GM12878 (cell line): ENCODE measurements around the gene OLFML2B. TPM values are rescaled to one million over a fixed set of nuclear protein-coding genes. Genes with fewer than 3 reads are reported as not detected.

ENCODE experiments used
- ATAC-seq: fragments of 200-7000 bp; cut with Tn5 transposase; 3 replicates; pipeline ENCODE4 v1.9.1; 2020; ENCODE audit warnings: mild to moderate bottlenecking, moderate library complexity
- BruUV-seq: library from RNA; stranded (reverse); fragments of 400-500 nt; replicated peaks from 2 replicates; lab custom pipeline; 2021; lab: Mats Ljungman, UMichigan
- CTCF ChIA-PET: fragments of 300-600 bp; sonication (Branson Sonifier 250); formaldehyde crosslinking; extraction: SDS; loops from one replicate; lab custom pipeline; 2021; ENCODE audit warnings: inconsistent platforms; lab: Yijun Ruan, JAX
- POLR2A ChIA-PET: fragments of 350-600 bp; formaldehyde crosslinking; extraction: SDS; loops from one replicate; lab custom pipeline; 2021; ENCODE audit warnings: inconsistent platforms; lab: Charles Lee
- RAD21 ChIA-PET: fragments of 300-600 bp; sonication (Branson Sonifier 250); formaldehyde crosslinking; loops from one replicate; lab custom pipeline; 2023; ENCODE audit warnings: antibody characterized with exemption; ENCODE audit not compliant: unreplicated experiment; lab: Charles Lee
- SMC1A ChIA-PET: fragments of 300-600 bp; sonication (Branson Sonifier 250); formaldehyde crosslinking; loops from one replicate; lab custom pipeline; 2023; ENCODE audit not compliant: unreplicated experiment, uncharacterized antibody; lab: Charles Lee
- DNase-seq: peaks from one replicate; pipeline ENCODE4 v3.0.0-alpha.2; 2011; ENCODE audit warnings: low read depth, low spot score
- FAIRE-seq: peaks from 3 replicates; lab custom pipeline; 2011; peaks lifted over from hg19 to GRCh38; lab: Jason Lieb, UNC
- H2AFZ ChIP-seq: 2 replicates; pipeline ENCODE4 v1.6.0; 2011; ENCODE audit warnings: low read depth, low read length, control low read depth; ENCODE audit not compliant: control insufficient read depth
- H3K27ac ChIP-seq: 2 replicates; pipeline ENCODE4 v1.5.1; 2011; ENCODE audit warnings: control low read depth; ENCODE audit not compliant: control insufficient read depth, insufficient read depth
- H3K27me3 ChIP-seq, 2 experiments: replicated peaks in 1 of 2; 2 replicates each; pipeline versions ENCODE4 v1.6.0 to v1.6.1; 2011; ENCODE audit warnings: low read length in 1 of 2; ENCODE audit not compliant: control insufficient read depth in 2 of 2, insufficient read depth in 2 of 2
- H3K36me3 ChIP-seq, 2 experiments: 2 replicates each; pipeline ENCODE4 v1.5.1; 2011; ENCODE audit warnings: low read length in 1 of 2; ENCODE audit not compliant: control insufficient read depth in 2 of 2, insufficient read depth in 2 of 2
- H3K4me1 ChIP-seq: 2 replicates; pipeline ENCODE4 v1.6.1; 2011; ENCODE audit warnings: mild to moderate bottlenecking, low read length, moderate library complexity, mixed read lengths; ENCODE audit not compliant: control insufficient read depth, insufficient read depth
- H3K4me2 ChIP-seq: 2 replicates; pipeline ENCODE4 v1.6.0; 2011; ENCODE audit warnings: control low read depth; ENCODE audit not compliant: control insufficient read depth, insufficient read depth
- H3K4me3 ChIP-seq: fragments of 200-600 bp; sonication (generic); 2 replicates; pipeline ENCODE4 v1.5.1; 2016
- H3K79me2 ChIP-seq: 2 replicates; pipeline ENCODE4 v1.6.0; 2011; ENCODE audit warnings: low read length; ENCODE audit not compliant: control insufficient read depth, insufficient read depth
- H3K9ac ChIP-seq: 2 replicates; pipeline ENCODE4 v1.8.0; 2011; ENCODE audit warnings: low read length, control low read depth, mixed read lengths; ENCODE audit not compliant: control insufficient read depth, insufficient read depth
- H3K9me3 ChIP-seq: replicated peaks from 3 replicates; pipeline ENCODE4 v1.5.1; 2011; ENCODE audit warnings: mild to moderate bottlenecking, low read length; ENCODE audit not compliant: control insufficient read depth, insufficient read depth
- H4K20me1 ChIP-seq: 2 replicates; pipeline ENCODE4 v1.6.0; 2011; ENCODE audit not compliant: control insufficient read depth, insufficient read depth
- ATF2 ChIP-seq: IDR thresholded peaks from 2 replicates; pipeline ENCODE4 v1.6.1; 2012; ENCODE audit warnings: low read length, inconsistent platforms
- EED ChIP-seq: sonication (generic); IDR thresholded peaks from 2 replicates; pipeline ENCODE4 v1.6.1; 2016; ENCODE audit warnings: antibody characterized with exemption, low read depth
- GATAD2B ChIP-seq: fragments of 450-650 bp; conservative IDR thresholded peaks from 2 replicates; pipeline ENCODE4 v1.6.1; 2017; ENCODE audit warnings: low read depth, mild to moderate bottlenecking, moderate library complexity
- HDAC2 ChIP-seq: fragments of 200-600 bp; sonication (generic); IDR thresholded peaks from 2 replicates; pipeline ENCODE4 v1.6.1; 2017
- IKZF1 ChIP-seq: fragments of 450-650 bp; conservative IDR thresholded peaks from 2 replicates; pipeline ENCODE4 v1.6.1; 2017; ENCODE audit warnings: antibody characterized with exemption, mild to moderate bottlenecking
- MAX ChIP-seq: IDR thresholded peaks from 2 replicates; pipeline ENCODE4 v1.6.1; 2012; ENCODE audit warnings: low read depth, low read length, improper control_type of control experiment
- NFYB ChIP-seq: IDR thresholded peaks from 2 replicates; pipeline ENCODE4 v1.6.1; 2011; ENCODE audit warnings: low read depth, mild to moderate bottlenecking, low read length, improper control_type of control experiment, moderate library complexity; ENCODE audit not compliant: insufficient read depth
- PAX5 ChIP-seq: IDR thresholded peaks from 2 replicates; pipeline ENCODE4 v1.6.1; 2011; ENCODE audit warnings: low read depth, low read length, borderline replicate concordance
- POLR2A ChIP-seq: IDR thresholded peaks from 2 replicates; pipeline ENCODE4 v1.6.1; 2011; ENCODE audit warnings: low read depth, mild to moderate bottlenecking, low read length
- POLR2AphosphoS2 ChIP-seq: IDR thresholded peaks from 2 replicates; pipeline ENCODE4 v1.6.1; 2011; ENCODE audit warnings: low read depth, mild to moderate bottlenecking, low read length, improper control_type of control experiment, moderate library complexity
- POLR2AphosphoS5 ChIP-seq: IDR thresholded peaks from 2 replicates; pipeline ENCODE4 v1.6.1; 2011; ENCODE audit warnings: mild to moderate bottlenecking, low read length, inconsistent platforms
- POU2F2 ChIP-seq: IDR thresholded peaks from 3 replicates; pipeline ENCODE4 v1.6.1; 2011; ENCODE audit warnings: low read depth, mild to moderate bottlenecking, low read length, borderline replicate concordance
- RCOR1 ChIP-seq: conservative IDR thresholded peaks from 2 replicates; pipeline ENCODE4 v1.6.1; 2012; ENCODE audit warnings: low read depth, low read length, improper control_type of control experiment
- SMC3 ChIP-seq: IDR thresholded peaks from 2 replicates; pipeline ENCODE4 v1.6.1; 2011; ENCODE audit warnings: low read length, improper control_type of control experiment, borderline replicate concordance
- SREBF2 ChIP-seq: IDR thresholded peaks from 2 replicates; pipeline ENCODE4 v1.6.1; 2012; ENCODE audit warnings: mild to moderate bottlenecking, low read length
- STAT1 ChIP-seq: fragments of 450-650 bp; conservative IDR thresholded peaks from 2 replicates; pipeline ENCODE4 v1.6.1; 2014; ENCODE audit warnings: antibody characterized with exemption, mild to moderate bottlenecking
- STAT3 ChIP-seq: IDR thresholded peaks from 2 replicates; pipeline ENCODE4 v1.6.1; 2011; ENCODE audit warnings: low read depth, low read length, improper control_type of control experiment
- SUPT20H ChIP-seq: IDR thresholded peaks from 2 replicates; pipeline ENCODE4 v1.6.1; 2011; ENCODE audit warnings: low read depth, mild to moderate bottlenecking, low read length, moderate library complexity, borderline replicate concordance; ENCODE audit not compliant: control insufficient read depth
- SUZ12 ChIP-seq: fragments of 200-600 bp; sonication (generic); IDR thresholded peaks from one replicate; pipeline ENCODE4 v1.6.1; 2018; ENCODE audit warnings: antibody characterized with exemption, mild to moderate bottlenecking; ENCODE audit not compliant: unreplicated experiment
- WGBS: methylation state at CpG from one replicate; pipeline ENCODE4 v1.1.6; 2016; ENCODE audit warnings: low lambda C conversion rate; ENCODE audit not compliant: insufficient replicate concordance, insufficient coverage; ENCODE audit errors: missing lambda C conversion rate; 5-methylcytosine and 5-hydroxymethylcytosine counted together
- in situ Hi-C: fragments of 300-500 bp; cut with MboI; formaldehyde crosslinking; loops from 9 replicates; pipeline ENCODE4 v1.14.3; 2018; ENCODE audit warnings: mixed read lengths
- intact Hi-C: fragments of 100-400 bp; cut with micrococcal nuclease; formaldehyde crosslinking; loops from one replicate; pipeline ENCODE4 v1.14.2; 2022; ENCODE audit not compliant: unreplicated experiment
- polyA plus RNA-seq, 11 experiments: library from polyadenylated mRNA; depleted of rRNA in 4 of 11; unstranded in 6 of 11; stranded (reverse) in 5 of 11; fragments of >200 nt; fragmentation: Nextera tagmentation in 4 of 11; fragmentation: Illumina TruSeq in 1 of 11; extraction: Ambion mirVana in 4 of 11; extraction: Trizol in 1 of 11; gene quantifications; 1 replicate in 1 of 11; 2 replicates in 10 of 11; pipeline versions ENCODE4 v1.2.1 to v1.2.3, GENCODE V29; 2011 to 2016; ENCODE audit warnings: inconsistent platforms in 2 of 11, missing spikeins in 2 of 11, low read depth in 1 of 11
- total RNA-seq, 4 experiments: library from RNA; depleted of rRNA in 3 of 4; stranded (reverse); fragments of >200 nt in 3 of 4; fragmentation: Illumina TruSeq in 1 of 4; extraction: Trizol in 1 of 4; gene quantifications; 2 replicates each; pipeline versions ENCODE4 v1.2.1 to v1.2.3, GENCODE V29; 2013 to 2021

Gene OLFML2B
- total and polyA plus RNA-seq, 10 of the 15 experiments (the other 5 are each of a cell fraction or from before 2014, with no cell fraction given): not detected

- Histone ChIP-seq H3K9ac (no peak overlapping the region), H3K27ac (no peak overlapping the region), H3K4me3 (no peak overlapping the region), H3K4me2 (no peak overlapping the region), H3K4me1 (no peaks in the 10 kb centered on the region), H2AFZ (no peak overlapping the region), H4K20me1 (no peaks in the 10 kb centered on the region), H3K36me3 (peaks cover 1 to 2% of the 10 kb centered on the region in 2 experiments; a peak in 3 of 4 replicates), H3K79me2 (no peaks in the 10 kb centered on the region), H3K27me3 (no peaks in the 10 kb centered on the region), H3K9me3 (no peaks in the 10 kb centered on the region)
- DNase-seq (no peak), FAIRE-seq (no peak), ATAC-seq (no peak)
- ChIA-PET CTCF (no interaction called here), SMC1A (no interaction called here), RAD21 (no interaction called here), POLR2A (no interaction called here)
- no TSS peak for BruUV-seq
- in situ Hi-C loops: no loop called here
- WGBS: 95% methylated on average over 4 of the region's 4 CpGs
- no peak for TF ChIP-seq HDAC2
- no peak for TF ChIP-seq POLR2AphosphoS2
- TF ChIP-seq POLR2AphosphoS5: no peak
- no peak for TF ChIP-seq STAT3
- no peak for TF ChIP-seq POLR2A
- no peak for TF ChIP-seq SMC3
- TF ChIP-seq IKZF1: no peak
- no peak for TF ChIP-seq SREBF2
- no peak for TF ChIP-seq SUZ12
- TF ChIP-seq NFYB: no peak
- TF ChIP-seq GATAD2B: no peak
- TF ChIP-seq MAX: no peak
- TF ChIP-seq SUPT20H: no peak
- no peak for TF ChIP-seq STAT1
- TF ChIP-seq PAX5: no peak
- no peak for TF ChIP-seq EED
- no peak for TF ChIP-seq ATF2
- no peak for TF ChIP-seq RCOR1
- TF ChIP-seq POU2F2: no peak
- intact Hi-C loops: no loop called here
These were observed 67.6 kb downstream of the OLFML2B start for GRCh38 chr1:161956097-161956496.
